Thyroid gland (tissue), 4 donors: ENCODE measurements around the gene PCNT. TPM values are rescaled to one million over a fixed set of nuclear protein-coding genes. Genes with fewer than 3 reads are reported as not detected.

Experiments used
- DNase-seq, 2 donors: peaks; one replicate each; pipeline ENCODE4 v3.0.0-alpha.2; 2019
- H3K27ac ChIP-seq, 3 donors: fragments of 200-600 bp; sonication (generic); 1 replicate in 2 of 3; 2 replicates in 1 of 3; pipeline ENCODE4 v1.5.1; 2016 to 2019; ENCODE audit warnings: mild to moderate bottlenecking in 1 of 3, moderate library complexity in 1 of 3
- H3K27me3 ChIP-seq: fragments of 200-600 bp; sonication (generic); one replicate; pipeline ENCODE4 v1.5.1; 2019
- H3K36me3 ChIP-seq, 2 donors: fragments of 200-600 bp; sonication (generic); one replicate each; pipeline ENCODE4 v1.5.1; 2016 to 2019
- H3K4me1 ChIP-seq, 2 donors: fragments of 200-600 bp; sonication (generic); one replicate each; pipeline ENCODE4 v1.5.1; 2017 to 2019
- H3K4me3 ChIP-seq, 3 donors: fragments of 200-600 bp; sonication (generic); replicated peaks in 1 of 3; 1 replicate in 2 of 3; 2 replicates in 1 of 3; pipeline ENCODE4 v1.5.1; 2016; ENCODE audit warnings: mild to moderate bottlenecking in 1 of 3
- H3K9me3 ChIP-seq: fragments of 200-600 bp; sonication (generic); one replicate; pipeline ENCODE4 v1.5.1; 2017
- POLR2A ChIP-seq, 2 donors: fragments of 450-650 bp; IDR thresholded peaks; one replicate each; pipeline ENCODE4 v1.6.1; 2017; ENCODE audit warnings: antibody characterized with exemption in 2 of 2, mild to moderate bottlenecking in 2 of 2, moderate library complexity in 1 of 2
- WGBS, 2 donors: methylation state at CpG; one replicate each; pipeline ENCODE4 v1.1.5; 2017; 5-methylcytosine and 5-hydroxymethylcytosine counted together
- intact Hi-C: fragments of 100-400 bp; cut with DNase I; formaldehyde crosslinking; loops from one replicate; pipeline ENCODE4 v1.15.1; 2023
- total RNA-seq, 4 donors: library from RNA; depleted of rRNA; stranded (reverse); fragments of >200 nt; gene quantifications; one replicate each; pipeline ENCODE4 v1.2.3, GENCODE V29; 2016
- TF ChIP-seq, protein P1 (sequence below), 6 experiments: fragments of 200-600 bp in 3 of 6; fragments of 450-650 bp in 3 of 6; sonication (generic) in 3 of 6; IDR thresholded peaks; one replicate each; pipeline ENCODE4 v1.5.1; 2016 to 2019; ENCODE audit warnings: antibody characterized with exemption in 6 of 6, mild to moderate bottlenecking in 2 of 6, inconsistent platforms in 1 of 6, moderate library complexity in 1 of 6

PCNT gene
- total RNA-seq, 4 donors from 2014 or later: 23.9 to 36.6 (median 33.2) TPM

DNA sequence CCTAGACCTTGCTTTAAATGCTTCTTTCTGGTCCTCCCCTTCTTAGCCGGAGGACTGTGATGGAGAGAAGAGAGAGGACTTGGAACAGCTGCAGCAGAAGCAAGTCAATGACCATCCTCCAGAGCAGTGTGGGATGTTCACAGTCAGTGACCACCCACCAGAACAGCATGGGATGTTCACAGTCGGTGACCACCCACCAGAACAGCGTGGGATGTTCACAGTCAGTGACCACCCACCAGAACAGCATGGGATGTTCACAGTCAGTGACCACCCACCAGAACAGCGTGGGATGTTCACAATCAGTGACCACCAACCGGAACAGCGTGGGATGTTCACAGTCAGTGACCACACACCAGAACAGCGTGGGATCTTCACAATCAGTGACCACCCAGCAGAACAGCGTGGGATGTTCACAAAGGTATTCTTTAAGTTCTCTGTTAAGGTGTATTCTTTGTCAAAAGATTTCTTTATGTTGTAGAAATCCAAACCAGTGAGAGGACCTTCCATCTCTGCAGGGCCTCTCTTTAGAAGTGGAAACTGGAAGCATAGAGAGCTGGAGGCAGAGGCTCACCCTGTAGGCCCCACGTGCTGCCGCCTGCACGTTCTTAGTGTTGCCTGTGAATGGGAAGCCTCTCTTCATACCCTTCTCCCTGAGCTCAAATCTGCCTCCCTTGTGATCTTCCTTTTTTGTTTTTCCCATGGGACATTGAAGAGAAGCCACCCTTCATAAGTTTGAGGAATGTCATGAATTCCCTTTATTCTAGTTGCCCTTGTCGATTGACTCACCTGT lies 10.6 kb downstream of the PCNT start:
- Histone ChIP-seq H3K9me3 (no peaks in the 10 kb centered on the region), H3K27me3 (no peaks in the 10 kb centered on the region), H3K36me3 (peaks cover 21 to 25% of the 10 kb centered on the region in 2 donors), H3K4me3 (no peak overlapping the region), H3K27ac (no peak overlapping the region), H3K4me1 (no peaks in the 10 kb centered on the region)
- 91 to 94% methylated on average over 11 to 12 of the region's 12 CpGs for WGBS, 2 donors
- TF ChIP-seq, protein P1, sequence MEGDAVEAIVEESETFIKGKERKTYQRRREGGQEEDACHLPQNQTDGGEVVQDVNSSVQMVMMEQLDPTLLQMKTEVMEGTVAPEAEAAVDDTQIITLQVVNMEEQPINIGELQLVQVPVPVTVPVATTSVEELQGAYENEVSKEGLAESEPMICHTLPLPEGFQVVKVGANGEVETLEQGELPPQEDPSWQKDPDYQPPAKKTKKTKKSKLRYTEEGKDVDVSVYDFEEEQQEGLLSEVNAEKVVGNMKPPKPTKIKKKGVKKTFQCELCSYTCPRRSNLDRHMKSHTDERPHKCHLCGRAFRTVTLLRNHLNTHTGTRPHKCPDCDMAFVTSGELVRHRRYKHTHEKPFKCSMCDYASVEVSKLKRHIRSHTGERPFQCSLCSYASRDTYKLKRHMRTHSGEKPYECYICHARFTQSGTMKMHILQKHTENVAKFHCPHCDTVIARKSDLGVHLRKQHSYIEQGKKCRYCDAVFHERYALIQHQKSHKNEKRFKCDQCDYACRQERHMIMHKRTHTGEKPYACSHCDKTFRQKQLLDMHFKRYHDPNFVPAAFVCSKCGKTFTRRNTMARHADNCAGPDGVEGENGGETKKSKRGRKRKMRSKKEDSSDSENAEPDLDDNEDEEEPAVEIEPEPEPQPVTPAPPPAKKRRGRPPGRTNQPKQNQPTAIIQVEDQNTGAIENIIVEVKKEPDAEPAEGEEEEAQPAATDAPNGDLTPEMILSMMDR (IDR thresholded peaks at IDR 0.05): no peak
- TF ChIP-seq POLR2A (IDR thresholded peaks at IDR 0.05): no peak
- no peak for DNase-seq
- intact Hi-C loops: no loop called here

DNA sequence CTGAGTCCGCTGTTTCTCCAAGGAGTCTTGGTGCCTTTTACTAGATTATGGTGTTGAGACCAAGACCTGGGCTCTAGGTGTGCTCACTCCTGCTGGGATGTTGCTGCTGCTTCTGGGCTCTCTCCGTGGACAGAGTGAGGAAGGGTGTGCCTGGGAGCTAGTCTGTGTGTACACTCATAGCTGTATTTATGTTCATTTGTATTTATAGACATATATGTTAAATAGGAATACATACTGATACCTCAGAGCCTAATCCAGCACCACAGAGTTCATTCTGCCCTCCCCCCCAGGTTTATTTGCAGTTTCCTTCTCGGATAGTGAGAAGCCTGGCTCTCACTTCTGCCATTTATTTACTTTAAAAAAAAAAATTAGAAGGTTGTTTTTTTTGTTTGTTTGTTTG lies 12.6 kb downstream of the PCNT start:
- H3K9me3 ChIP-seq: no peaks in the 10 kb centered on the region
- intact Hi-C loops: no loop called here
- no peaks in the 10 kb centered on the region for H3K4me1 ChIP-seq
- H3K27me3 ChIP-seq: no peaks in the 10 kb centered on the region
- no peak for DNase-seq
- no peak overlapping the region for H3K27ac ChIP-seq
- WGBS, 2 donors: 98 to 100% methylated on average over 3 of the region's 3 CpGs
- no peak overlapping the region for H3K4me3 ChIP-seq
- peaks cover 21 to 26% of the 10 kb centered on the region in 2 donors for H3K36me3 ChIP-seq
- no peak for TF ChIP-seq POLR2A (IDR thresholded peaks at IDR 0.05)
- TF ChIP-seq, protein P1 (IDR thresholded peaks at IDR 0.05): no peak

DNA sequence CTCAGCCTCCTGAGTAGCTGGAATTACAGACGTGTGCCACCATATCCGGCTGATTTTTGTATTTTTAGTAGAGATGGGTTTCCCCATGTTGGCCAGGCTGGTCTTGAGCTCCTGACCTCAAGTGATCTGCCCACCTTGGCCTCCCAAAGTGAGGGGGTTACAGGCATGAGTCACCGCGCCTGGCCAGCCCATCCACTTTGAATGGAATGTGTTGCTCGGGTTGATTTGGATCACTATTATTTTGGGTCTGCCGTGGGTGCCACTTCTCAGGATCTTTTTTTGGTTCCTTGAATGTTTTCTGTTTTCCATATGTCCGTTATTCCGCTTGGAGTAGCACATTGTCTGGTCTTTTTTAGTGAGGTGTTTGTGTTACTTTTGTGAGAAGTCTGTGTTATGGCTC lies 17.0 kb downstream of the PCNT start:
- Histone ChIP-seq H3K27ac (no peak overlapping the region), H3K36me3 (peaks cover 19 to 20% of the 10 kb centered on the region in 2 donors), H3K4me3 (no peak overlapping the region), H3K27me3 (no peaks in the 10 kb centered on the region), H3K9me3 (no peaks in the 10 kb centered on the region), H3K4me1 (no peaks in the 10 kb centered on the region)
- 93 to 97% methylated on average over 8 of the region's 8 CpGs for WGBS, 2 donors
- intact Hi-C loops: no loop called here
- no peak for TF ChIP-seq POLR2A (IDR thresholded peaks at IDR 0.05)
- TF ChIP-seq, protein P1 (IDR thresholded peaks at IDR 0.05): no peak
- no peak for DNase-seq

DNA sequence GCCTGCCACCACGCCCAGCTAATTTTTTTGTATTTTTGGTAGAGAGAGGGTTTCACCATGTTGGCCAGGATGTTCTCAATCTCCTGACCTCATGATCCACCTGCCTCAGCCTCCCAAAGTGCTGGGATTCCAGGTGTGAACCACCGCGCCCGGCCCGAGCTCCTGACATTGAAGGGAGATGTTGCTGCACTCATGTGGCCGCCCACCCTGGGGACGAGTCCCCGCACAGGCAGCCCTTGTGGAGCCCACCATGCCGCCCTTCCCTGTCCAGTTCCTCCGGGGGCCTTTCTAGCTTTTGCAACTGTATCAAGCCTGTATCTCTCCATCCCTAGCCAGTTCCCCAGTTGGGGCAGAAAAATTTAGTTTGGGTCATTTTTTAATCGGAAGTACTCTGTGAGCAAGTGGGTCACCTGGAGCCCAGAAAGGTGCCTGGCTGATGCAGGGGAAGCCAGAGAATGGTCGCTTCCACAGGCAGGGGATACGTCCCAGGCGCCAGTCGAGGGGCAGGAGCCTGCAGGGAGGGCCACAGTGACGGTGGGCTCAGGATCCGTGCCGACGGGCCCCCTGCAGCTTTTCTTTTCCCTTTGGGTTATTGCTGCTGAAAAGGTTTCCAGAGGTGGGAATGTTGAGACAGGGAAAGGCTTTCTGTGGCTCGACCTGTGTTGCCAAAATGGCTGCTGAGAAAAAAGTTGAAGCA lies 20.4 kb downstream of the PCNT start:
- H3K36me3 ChIP-seq: peaks cover 12 to 34% of the 10 kb centered on the region in 2 donors
- no peak overlapping the region for H3K4me3 ChIP-seq
- H3K4me1 ChIP-seq: no peaks in the 10 kb centered on the region
- DNase-seq: no peak
- H3K27ac ChIP-seq: no peak overlapping the region
- no peaks in the 10 kb centered on the region for H3K27me3 ChIP-seq
- no peaks in the 10 kb centered on the region for H3K9me3 ChIP-seq
- TF ChIP-seq, protein P1 (IDR thresholded peaks at IDR 0.05): no peak
- TF ChIP-seq POLR2A (IDR thresholded peaks at IDR 0.05): no peak
- intact Hi-C loops: no loop called here
- 97% methylated on average over 19 to 20 of the region's 20 CpGs for WGBS, 2 donors

DNA sequence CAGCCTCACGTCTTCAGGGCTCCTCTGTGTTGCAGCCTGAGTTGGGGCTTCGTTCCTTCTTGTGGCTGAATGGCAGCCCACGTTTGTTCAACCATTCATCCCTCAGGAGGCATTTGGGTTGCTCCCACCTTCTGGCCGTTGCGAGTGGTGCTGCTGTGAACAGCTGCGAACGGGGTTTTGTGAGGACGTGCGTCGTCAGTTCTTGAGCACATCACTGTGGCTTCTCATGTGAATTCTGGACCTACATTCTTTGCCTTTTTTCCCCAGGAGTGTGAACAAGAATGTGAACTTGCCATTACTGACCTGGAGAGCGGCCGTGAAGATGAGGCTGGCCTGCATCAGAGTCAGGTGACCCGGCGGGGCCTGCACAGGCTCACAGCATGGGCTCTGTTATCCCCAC lies 21.9 kb downstream of the PCNT start:
- Histone ChIP-seq H3K4me3 (no peak overlapping the region), H3K36me3 (peaks cover 27 to 46% of the 10 kb centered on the region in 2 donors), H3K9me3 (no peaks in the 10 kb centered on the region), H3K27ac (no peak overlapping the region), H3K27me3 (no peaks in the 10 kb centered on the region), H3K4me1 (no peaks in the 10 kb centered on the region)
- intact Hi-C loops: no loop called here
- DNase-seq: no peak
- 95 to 96% methylated on average over 14 of the region's 14 CpGs for WGBS, 2 donors
- TF ChIP-seq POLR2A (IDR thresholded peaks at IDR 0.05): no peak
- TF ChIP-seq, protein P1 (IDR thresholded peaks at IDR 0.05): no peak
